PFSK-1 (cell line): ENCODE data around the gene AFAP1L1.

ENCODE experiments used
- FOXP2 ChIP-seq: optimal IDR thresholded peaks from 2 replicates; pipeline ENCODE3; 2011; ENCODE audit warnings: borderline replicate concordance, control low read depth, inconsistent platforms; ENCODE audit not compliant: insufficient read depth; ENCODE audit errors: extremely low read length, extremely low read depth
- POLR2AphosphoS5 ChIP-seq: IDR thresholded peaks from 2 replicates; pipeline ENCODE4 v1.6.1; 2012; ENCODE audit warnings: low read depth, mild to moderate bottlenecking, control low read depth, low read length, moderate library complexity
- REST ChIP-seq, 2 experiments: IDR thresholded peaks; 2 replicates each; pipeline versions ENCODE4 v1.6.1 to v1.8.0; 2011 to 2012; ENCODE audit warnings: low read depth in 2 of 2, low read length in 2 of 2, control low read depth in 1 of 2, inconsistent platforms in 1 of 2, mild to moderate bottlenecking in 1 of 2, moderate library complexity in 1 of 2; ENCODE audit not compliant: insufficient read depth in 1 of 2
- SIN3A ChIP-seq: IDR thresholded peaks from 2 replicates; pipeline ENCODE4 v1.6.1; 2012; ENCODE audit warnings: mild to moderate bottlenecking, low read length, moderate library complexity, borderline replicate concordance; ENCODE audit not compliant: insufficient read depth
- TAF1 ChIP-seq: IDR thresholded peaks from 2 replicates; pipeline ENCODE4 v1.6.1; 2012; ENCODE audit warnings: low read length, control low read depth, borderline replicate concordance; ENCODE audit not compliant: insufficient read depth

Gene AFAP1L1

GRCh38 chr5:149268928-149269557 is 2.6 kb upstream of the AFAP1L1 start:
- TF ChIP-seq FOXP2 (no peak), SIN3A (no peak), REST (IDR thresholded peaks at IDR 0.05; ENCODE audit: insufficient read depth in 1 of 2, low read depth in 2 of 2, low read length in 2 of 2) (no peak), TAF1 (no peak), POLR2AphosphoS5 (no peak)

GRCh38 chr5:149271195-149271715 is 404 bp upstream of the AFAP1L1 start:
- TF ChIP-seq POLR2AphosphoS5: no peak
- TF ChIP-seq REST (IDR thresholded peaks at IDR 0.05; ENCODE audit: insufficient read depth in 1 of 2, low read depth in 2 of 2, low read length in 2 of 2): no peak
- no peak for TF ChIP-seq SIN3A
- TF ChIP-seq TAF1: no peak
- no peak for TF ChIP-seq FOXP2

DNA sequence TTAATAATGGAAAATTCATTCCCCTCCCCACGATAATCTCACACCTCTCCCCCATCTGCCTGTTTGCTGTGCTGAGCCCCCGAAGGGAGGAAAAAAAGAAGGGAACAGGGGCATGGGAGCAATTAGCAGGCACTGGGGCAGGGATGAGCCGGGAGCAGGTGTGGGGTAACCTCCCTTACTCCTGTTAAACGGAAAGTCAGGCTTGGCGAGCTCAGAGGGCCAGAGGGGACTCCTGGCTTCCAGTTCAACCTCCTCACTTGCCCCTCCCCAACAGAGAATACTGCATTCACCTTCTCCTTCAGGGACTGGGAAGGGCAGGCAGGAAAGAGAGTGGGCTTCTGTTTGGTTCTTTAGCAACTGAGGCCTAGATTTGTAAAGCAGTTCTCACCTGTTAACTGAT is 1.6 kb downstream of the AFAP1L1 start:
- no peak for TF ChIP-seq FOXP2
- no peak for TF ChIP-seq TAF1
- TF ChIP-seq POLR2AphosphoS5: no peak
- no peak for TF ChIP-seq SIN3A
- TF ChIP-seq REST (IDR thresholded peaks at IDR 0.05; ENCODE audit: insufficient read depth in 1 of 2, low read depth in 2 of 2, low read length in 2 of 2): no peak

- TF ChIP-seq TAF1 (no peak), REST (IDR thresholded peaks at IDR 0.05; ENCODE audit: insufficient read depth in 1 of 2, low read depth in 2 of 2, low read length in 2 of 2) (no peak), FOXP2 (no peak), POLR2AphosphoS5 (no peak), SIN3A (no peak)
Measured at GRCh38 chr5:149273950-149274349, 2.3 kb downstream of the AFAP1L1 start.

- TF ChIP-seq TAF1 (no peak), SIN3A (no peak), FOXP2 (no peak)
Measured at GRCh38 chr5:149274939-149275338, 3.3 kb downstream of the AFAP1L1 start.
